K562 (cell line): ENCODE measurements around the gene MPPED2. TPM values are rescaled to one million over a fixed set of nuclear protein-coding genes. Genes with fewer than 3 reads are reported as not detected.

Experiments used
- ATAC-seq: fragments of 200-7000 bp; cut with Tn5 transposase; 3 replicates; pipeline ENCODE4 v1.9.1; 2020; ENCODE audit warnings: moderate library complexity
- BruUV-seq: library from RNA; stranded (reverse); fragments of 400-500 nt; replicated peaks from 2 replicates; lab custom pipeline; 2021; lab: Mats Ljungman, UMichigan
- CTCF ChIA-PET: fragments of 300-600 bp; formaldehyde crosslinking; extraction: SDS; loops from one replicate; lab custom pipeline; 2021; ENCODE audit warnings: low intra/inter-chr PET ratio; lab: Yijun Ruan, JAX
- POLR2A ChIA-PET: fragments of 300-600, 350-650 bp; sonication (Branson Sonifier 250); formaldehyde crosslinking; extraction: SDS; loops from one replicate; lab custom pipeline; 2021; ENCODE audit warnings: antibody characterized with exemption, inconsistent platforms; lab: Yijun Ruan, JAX
- DNase-seq, 4 experiments: peaks; one replicate each; pipeline versions ENCODE4 v3.0.0 to v3.0.0-alpha.2; 2011 to 2018; ENCODE audit warnings: low spot score in 3 of 4, mixed read lengths in 3 of 4; ENCODE audit errors: extremely low read depth in 1 of 4
- FAIRE-seq: peaks from 2 replicates; lab custom pipeline; 2011; peaks lifted over from hg19 to GRCh38; lab: Jason Lieb, UNC
- H2AFZ ChIP-seq: 2 replicates; pipeline ENCODE4 v1.6.0; 2011; ENCODE audit warnings: low read depth, low read length, control low read depth, inconsistent platforms
- H3K27ac ChIP-seq: fragments of 200-600 bp; 3 replicates; pipeline ENCODE4 v1.8.0; 2011; ENCODE audit warnings: low read depth, mild to moderate bottlenecking, control low read depth, inconsistent platforms, low read length, moderate library complexity, mixed read lengths; ENCODE audit errors: extremely low read depth
- H3K27me3 ChIP-seq, 2 experiments: fragments of 300-600 bp in 1 of 2; 2 replicates in 1 of 2; 3 replicates in 1 of 2; pipeline versions ENCODE4 v1.6.0 to v1.8.0; 2011; ENCODE audit warnings: inconsistent platforms in 2 of 2, low read length in 2 of 2, mild to moderate bottlenecking in 1 of 2, mixed read lengths in 1 of 2, moderate library complexity in 1 of 2; ENCODE audit not compliant: control insufficient read depth in 2 of 2, insufficient read depth in 2 of 2
- H3K36me3 ChIP-seq: fragments of 300-600 bp; 3 replicates; pipeline ENCODE4 v1.8.0; 2011; ENCODE audit warnings: mild to moderate bottlenecking, low read length, inconsistent platforms; ENCODE audit not compliant: control insufficient read depth, insufficient read depth
- H3K4me1 ChIP-seq, 2 experiments: fragments of 200-600 bp in 1 of 2; replicated peaks in 1 of 2; 2 replicates in 1 of 2; 3 replicates in 1 of 2; pipeline versions ENCODE4 v1.5.1 to v1.8.0; 2011; ENCODE audit warnings: inconsistent platforms in 2 of 2, low read length in 2 of 2, mild to moderate bottlenecking in 1 of 2, mixed read lengths in 1 of 2, moderate library complexity in 1 of 2; ENCODE audit not compliant: control insufficient read depth in 2 of 2, insufficient read depth in 2 of 2
- H3K4me2 ChIP-seq: 2 replicates; pipeline ENCODE4 v1.6.1; 2011; ENCODE audit warnings: low read length, control low read depth, inconsistent platforms, mixed read lengths; ENCODE audit not compliant: insufficient read depth
- H3K4me3 ChIP-seq: fragments of 200-600 bp; sonication (generic), shearing (Covaris generic); 2 replicates; pipeline ENCODE4 v1.5.1; 2016; ENCODE audit warnings: control low read depth, inconsistent platforms
- H3K79me2 ChIP-seq: fragments of 200-600 bp; 3 replicates; pipeline ENCODE4 v1.8.0; 2011; ENCODE audit warnings: low read length, inconsistent platforms; ENCODE audit not compliant: control insufficient read depth, insufficient read depth
- H3K9ac ChIP-seq, 2 experiments: 2 replicates each; pipeline versions ENCODE4 v1.6.0 to v1.6.1; 2011; ENCODE audit warnings: low read depth in 2 of 2, low read length in 2 of 2, control low read depth in 1 of 2, inconsistent platforms in 1 of 2, mild to moderate bottlenecking in 1 of 2, mixed read lengths in 1 of 2; ENCODE audit not compliant: insufficient read depth in 1 of 2
- H3K9me1 ChIP-seq: one replicate; pipeline ENCODE4 v1.6.0; 2011; ENCODE audit warnings: inconsistent platforms, mild to moderate bottlenecking, low read length, moderate library complexity; ENCODE audit not compliant: control insufficient read depth, insufficient read depth
- H3K9me3 ChIP-seq: replicated peaks from 2 replicates; pipeline ENCODE4 v1.5.1; 2011; ENCODE audit warnings: low read depth, low read length, inconsistent platforms; ENCODE audit not compliant: control insufficient read depth, insufficient read depth
- H4K20me1 ChIP-seq: replicated peaks from 2 replicates; pipeline ENCODE4 v1.6.1; 2011; ENCODE audit warnings: low read length, inconsistent platforms, mixed read lengths; ENCODE audit not compliant: control insufficient read depth, insufficient read depth
- CBX2 ChIP-seq: fragments of 200-600 bp; sonication (generic); IDR thresholded peaks from one replicate; pipeline ENCODE4 v1.6.1; 2012; ENCODE audit warnings: mild to moderate bottlenecking, low read length, inconsistent platforms; ENCODE audit not compliant: insufficient read depth, poor library complexity, severe bottlenecking
- CREB5 ChIP-seq: fragments of 250-450 bp; sonication (Bioruptor Pico); IDR thresholded peaks from 2 replicates; pipeline ENCODE4 v1.5.0; 2020; ENCODE audit warnings: mild to moderate bottlenecking
- CXXC5 ChIP-seq: fragments of 250-450 bp; sonication (Bioruptor Pico); IDR thresholded peaks from 2 replicates; pipeline ENCODE4 v1.8.0; 2022; ENCODE audit warnings: inconsistent platforms, mild to moderate bottlenecking, moderate library complexity
- FOXP4 ChIP-seq: sonication (generic); formaldehyde crosslinking; IDR thresholded peaks from 2 replicates; pipeline ENCODE4 v1.8.0; 2022; ENCODE audit warnings: mild to moderate bottlenecking, missing genetic modification reagents, borderline replicate concordance
- HDAC1 ChIP-seq, 2 experiments: fragments of 450-650 bp; IDR thresholded peaks; 2 replicates each; pipeline ENCODE4 v1.6.1; 2016 to 2017; ENCODE audit warnings: inconsistent platforms in 1 of 2, mild to moderate bottlenecking in 1 of 2, moderate library complexity in 1 of 2
- JUND ChIP-seq, 2 experiments: IDR thresholded peaks; 2 replicates in 1 of 2; 3 replicates in 1 of 2; pipeline ENCODE4 v1.6.1; 2011; ENCODE audit warnings: borderline replicate concordance in 2 of 2, low read depth in 2 of 2, low read length in 2 of 2, improper control_type of control experiment in 1 of 2, missing biosample characterization in 1 of 2, missing genetic modification characterization in 1 of 2, missing genetic modification reagents in 1 of 2
- MAFG ChIP-seq: fragments of 450-650 bp; conservative IDR thresholded peaks from 2 replicates; pipeline ENCODE4 v1.6.1; 2016; ENCODE audit warnings: missing genetic modification characterization, missing compliant biosample characterization
- MCM3 ChIP-seq: fragments of 450-650 bp; IDR thresholded peaks from 2 replicates; pipeline ENCODE4 v1.6.1; 2016
- MCM7 ChIP-seq, 2 experiments: fragments of 450-650 bp; IDR thresholded peaks; 2 replicates each; pipeline ENCODE4 v1.6.1; 2016 to 2018
- NELFE ChIP-seq: IDR thresholded peaks from 2 replicates; pipeline ENCODE4 v1.6.1; 2011; ENCODE audit warnings: mild to moderate bottlenecking; ENCODE audit not compliant: insufficient read depth, insufficient read length
- RFX5 ChIP-seq: IDR thresholded peaks from 2 replicates; pipeline ENCODE4 v1.6.1; 2011; ENCODE audit warnings: low read depth, mild to moderate bottlenecking, improper control_type of control experiment, low read length
- SNRNP70 ChIP-seq: fragments of 200-400 bp; formaldehyde crosslinking; optimal IDR thresholded peaks from 2 replicates; pipeline ENCODE3; 2017; ENCODE audit warnings: low read depth, low read length
- WGBS: fragments of 100-300 bp; shearing (Covaris generic); methylation state at CpG from one replicate; pipeline ENCODE4 v1.1.6; 2016; ENCODE audit warnings: low coverage, mixed read lengths; ENCODE audit not compliant: insufficient coverage; ENCODE audit errors: missing lambda C conversion rate; 5-methylcytosine and 5-hydroxymethylcytosine counted together
- in situ Hi-C: fragments of 300-500 bp; cut with MboI; formaldehyde crosslinking; loops from 4 replicates; pipeline ENCODE4 v1.15.0; 2018; ENCODE audit warnings: inconsistent platforms, mixed read lengths
- intact Hi-C: fragments of 100-400 bp; cut with micrococcal nuclease; formaldehyde crosslinking; loops from 2 replicates; pipeline ENCODE4 v1.14.2; 2022
- polyA plus RNA-seq, 8 experiments: library from polyadenylated mRNA; depleted of rRNA in 4 of 8; stranded (reverse) in 5 of 8; unstranded in 3 of 8; fragments of >200 nt; fragmentation: Nextera tagmentation in 2 of 8; fragmentation: Illumina TruSeq in 1 of 8; extraction: Ambion mirVana in 2 of 8; extraction: Trizol in 1 of 8; gene quantifications; 2 replicates each; pipeline versions ENCODE4 v1.2.1 to v1.2.3, GENCODE V29; 2011 to 2014; ENCODE audit warnings: inconsistent platforms in 1 of 8, missing spikeins in 1 of 8
- total RNA-seq, 7 experiments: library from RNA; depleted of rRNA in 6 of 7; stranded (reverse); fragments of >200 nt in 6 of 7; fragmentation: Illumina TruSeq in 2 of 7; extraction: Trizol in 2 of 7; gene quantifications; 2 replicates each; pipeline versions ENCODE4 v1.2.1 to v1.2.3, GENCODE V29; 2011 to 2021; ENCODE audit warnings: low replicate concordance in 1 of 7

Gene MPPED2
- total and polyA plus RNA-seq, 9 of the 15 experiments (the other 6 are each of a cell fraction or from before 2014, with no cell fraction given): not detected

- TF ChIP-seq JUND (IDR thresholded peaks at IDR 0.05; ENCODE audit: borderline replicate concordance, low read depth, low read length): no peak
- no peak for TF ChIP-seq JUND (tag; IDR thresholded peaks at IDR 0.05; ENCODE audit: borderline replicate concordance, low read depth, low read length)
- TF ChIP-seq MCM7 (IDR thresholded peaks at IDR 0.05): no peak
- TF ChIP-seq MCM3: no peak
- TF ChIP-seq, all 486 proteins: peak for 0
These were observed 100.9 kb downstream of the MPPED2 start (continued) for GRCh38 chr11:30485222-30485621.

- Histone ChIP-seq H3K27me3 (no peaks in the 10 kb centered on the region), H3K4me2 (no peak overlapping the region), H3K4me1 (no peaks in the 10 kb centered on the region), H3K36me3 (no peaks in the 10 kb centered on the region), H3K9me1 (no peaks in the 10 kb centered on the region), H3K9me3 (no peaks in the 10 kb centered on the region), H3K27ac (no peak overlapping the region), H3K79me2 (no peaks in the 10 kb centered on the region), H2AFZ (no peak overlapping the region), H3K4me3 (no peak overlapping the region), H4K20me1 (no peaks in the 10 kb centered on the region), H3K9ac (no peak overlapping the region)
- POLR2A ChIA-PET: no interaction called here
- in situ Hi-C loops (no loop called here), intact Hi-C loops (no loop called here)
- no peak for TF ChIP-seq CBX2
- no TSS peak for BruUV-seq
- FAIRE-seq (no peak), ATAC-seq (no peak), DNase-seq (no peak)
- WGBS: 0% methylated on average over 3 of the region's 3 CpGs
- CTCF ChIA-PET: no interaction called here
These were observed 103.1 kb downstream of the MPPED2 start for GRCh38 chr11:30483056-30483455.

GRCh38 chr11:30481796-30482195, 104.4 kb downstream of the MPPED2 start:
- no peak overlapping the region for H3K4me2 ChIP-seq
- H3K79me2 ChIP-seq: no peaks in the 10 kb centered on the region
- ChIA-PET POLR2A (no interaction called here), CTCF (no interaction called here)
- intact Hi-C loops: no loop called here
- H3K27ac ChIP-seq: no peak overlapping the region
- H4K20me1 ChIP-seq: no peaks in the 10 kb centered on the region
- no peaks in the 10 kb centered on the region for H3K9me1 ChIP-seq
- no peak for ATAC-seq
- no peak overlapping the region for H3K4me3 ChIP-seq
- no peaks in the 10 kb centered on the region for H3K9me3 ChIP-seq
- in situ Hi-C loops: no loop called here
- no peaks in the 10 kb centered on the region for H3K27me3 ChIP-seq
- no TSS peak for BruUV-seq
- 0% methylated on average over 3 of the region's 4 CpGs for WGBS
- H3K36me3 ChIP-seq: no peaks in the 10 kb centered on the region
- no peaks in the 10 kb centered on the region for H3K4me1 ChIP-seq
- no peak for DNase-seq
- H3K9ac ChIP-seq: no peak overlapping the region
- no peak for FAIRE-seq
- H2AFZ ChIP-seq: no peak overlapping the region
- no peak for TF ChIP-seq MAFG (tag)
- no peak for TF ChIP-seq SNRNP70
- TF ChIP-seq RFX5: no peak
- TF ChIP-seq CXXC5 (CRISPR knock-in tag): no peak
- no peak for TF ChIP-seq CREB5 (CRISPR knock-in tag)
- TF ChIP-seq HDAC1 (IDR thresholded peaks at IDR 0.05): no peak
- TF ChIP-seq FOXP4 (CRISPR knock-in tag): no peak
- TF ChIP-seq NELFE: no peak
